SK-N-SH treated with all-trans-retinoic acid at 6 μM for 48 hours (cell line): Measurements from ENCODE around the gene KLF3.

Source experiments
- ARNTL ChIP-seq: fragments of 450-650 bp; formaldehyde crosslinking; IDR thresholded peaks from 2 replicates; pipeline ENCODE4 v1.5.0; 2020; ENCODE audit warnings: low read depth, mild to moderate bottlenecking, moderate library complexity, borderline replicate concordance
- GLIS3 ChIP-seq: fragments of 250-450 bp; sonication (Bioruptor Pico); IDR thresholded peaks from 2 replicates; pipeline ENCODE4 v1.5.0; 2020; ENCODE audit warnings: mild to moderate bottlenecking, moderate library complexity
- TOX ChIP-seq: fragments of 250-450 bp; sonication (Bioruptor Pico); IDR thresholded peaks from 2 replicates; pipeline ENCODE4 v1.8.0; 2021; ENCODE audit warnings: mild to moderate bottlenecking, moderate library complexity, borderline replicate concordance
- TF ChIP-seq, protein P1 (sequence below): fragments of 250-450 bp; sonication (Bioruptor Pico); IDR thresholded peaks from 2 replicates; pipeline ENCODE4 v1.8.0; 2020; ENCODE audit warnings: mild to moderate bottlenecking, moderate library complexity, borderline replicate concordance

DNA sequence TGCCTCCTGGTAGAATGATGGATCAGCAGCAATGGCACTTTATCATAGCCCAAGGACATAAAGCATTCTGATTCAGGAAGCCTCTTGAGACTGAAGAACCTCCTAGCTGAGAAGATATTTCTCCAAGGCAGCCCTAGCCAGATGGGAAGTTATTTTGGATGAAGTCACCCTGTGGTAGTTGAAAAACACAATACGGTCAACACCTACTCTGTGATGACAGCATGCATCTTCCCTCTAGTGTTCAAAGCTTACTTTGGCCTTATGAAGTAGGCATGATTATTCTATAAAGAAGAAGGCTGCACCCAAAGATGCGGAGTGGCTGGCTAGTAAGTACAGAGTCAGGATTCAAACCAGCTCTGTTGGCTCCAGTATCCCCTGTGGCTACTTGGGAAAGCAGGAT lies 70.9 kb downstream of the KLF3 start:
- TF ChIP-seq GLIS3: no peak
- TF ChIP-seq TOX (CRISPR knock-in tag): no peak
- no peak for TF ChIP-seq ARNTL (CRISPR knock-in tag)
- TF ChIP-seq, protein P1, sequence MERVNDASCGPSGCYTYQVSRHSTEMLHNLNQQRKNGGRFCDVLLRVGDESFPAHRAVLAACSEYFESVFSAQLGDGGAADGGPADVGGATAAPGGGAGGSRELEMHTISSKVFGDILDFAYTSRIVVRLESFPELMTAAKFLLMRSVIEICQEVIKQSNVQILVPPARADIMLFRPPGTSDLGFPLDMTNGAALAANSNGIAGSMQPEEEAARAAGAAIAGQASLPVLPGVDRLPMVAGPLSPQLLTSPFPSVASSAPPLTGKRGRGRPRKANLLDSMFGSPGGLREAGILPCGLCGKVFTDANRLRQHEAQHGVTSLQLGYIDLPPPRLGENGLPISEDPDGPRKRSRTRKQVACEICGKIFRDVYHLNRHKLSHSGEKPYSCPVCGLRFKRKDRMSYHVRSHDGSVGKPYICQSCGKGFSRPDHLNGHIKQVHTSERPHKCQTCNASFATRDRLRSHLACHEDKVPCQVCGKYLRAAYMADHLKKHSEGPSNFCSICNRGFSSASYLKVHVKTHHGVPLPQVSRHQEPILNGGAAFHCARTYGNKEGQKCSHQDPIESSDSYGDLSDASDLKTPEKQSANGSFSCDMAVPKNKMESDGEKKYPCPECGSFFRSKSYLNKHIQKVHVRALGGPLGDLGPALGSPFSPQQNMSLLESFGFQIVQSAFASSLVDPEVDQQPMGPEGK: no peak
